Measurements from ENCODE around the gene MYEOV. TPM values are rescaled to one million over a fixed set of nuclear protein-coding genes. Genes with fewer than 3 reads are reported as not detected.

MYEOV gene
- total RNA-seq, 3 donors from 2014 or later (not counting 1 experiment from before 2014, with no cell fraction given), result 1.1 to 1.2 TPM; not detected in 1

DNA sequence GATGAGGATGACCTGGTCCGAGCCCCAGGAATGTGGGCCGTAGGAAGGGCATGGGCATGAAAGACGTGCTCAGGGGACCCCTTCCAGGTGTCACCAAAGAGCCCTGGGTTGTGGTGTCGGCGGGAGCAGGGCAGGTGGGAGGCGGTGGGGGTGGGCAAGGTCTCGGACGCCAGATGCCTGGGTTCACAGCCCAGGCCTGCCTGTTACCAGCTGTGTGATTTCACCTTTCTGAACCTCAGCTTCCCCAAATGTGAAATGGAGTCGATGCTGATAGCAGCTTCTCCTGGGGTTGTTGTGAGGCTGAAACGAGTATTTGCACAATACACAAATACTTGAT, 42.9 kb upstream of the MYEOV start:
- no peak overlapping the region for H3K27ac Mint-ChIP-seq
- no peak for DNase-seq

DNA sequence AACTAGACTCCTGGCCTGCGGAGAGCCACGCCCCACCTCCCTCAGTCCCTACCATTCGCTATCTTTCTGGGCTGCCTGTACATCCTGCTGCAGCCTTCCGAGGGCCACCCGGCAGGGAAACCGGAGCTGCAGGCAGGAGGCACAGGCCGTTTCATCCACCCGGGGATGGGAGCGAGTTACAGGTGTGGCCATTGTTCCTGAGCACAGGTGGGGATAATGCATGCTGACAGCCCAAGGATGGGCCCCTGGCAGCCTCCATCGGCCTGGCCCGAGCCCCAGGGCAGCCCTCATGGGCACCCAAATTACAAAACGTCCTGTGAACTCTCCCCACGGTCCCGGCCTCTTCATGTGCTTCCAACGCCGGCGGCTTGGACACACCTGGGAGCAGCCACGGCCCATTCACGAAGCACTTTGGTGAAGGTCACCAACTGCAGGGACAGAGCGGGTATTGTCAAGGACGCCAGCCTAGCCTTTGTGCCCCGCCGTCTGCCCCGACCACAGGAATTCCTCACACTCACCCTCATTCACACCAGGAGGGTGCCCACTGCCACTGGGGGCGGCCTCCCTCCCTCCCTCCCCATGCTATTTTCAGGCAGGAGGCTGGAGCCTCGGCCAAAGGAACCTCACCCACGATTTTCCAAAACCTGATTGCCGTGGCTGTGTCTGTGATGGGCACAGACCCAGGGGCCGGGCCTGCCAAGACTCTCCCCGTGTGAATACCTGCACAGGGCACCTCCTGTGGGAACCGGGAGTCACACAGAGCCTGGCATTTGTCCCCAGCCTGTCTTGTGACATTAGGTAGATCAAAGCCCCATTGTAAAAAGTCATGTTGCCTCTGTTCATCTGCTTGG, 42.1 kb upstream of the MYEOV start:
- WGBS (ENCODE audit: insufficient coverage), result 91% methylated on average over 31 of the region's 31 CpGs
- Histone ChIP-seq H3K36me3 (ENCODE audit: control insufficient read depth, insufficient read depth, low read length) (no peaks in the 10 kb centered on the region), H3K27me3 (ENCODE audit: control insufficient read depth, insufficient read depth, low read length) (no peaks in the 10 kb centered on the region), H3K9me3 (ENCODE audit: control insufficient read depth, insufficient read depth, low read length) (no peaks in the 10 kb centered on the region), H3K4me1 (ENCODE audit: control insufficient read depth, insufficient read depth, low read length) (no peaks in the 10 kb centered on the region), H3K4me3 (ENCODE audit: low read length) (no peak overlapping the region), H3K27ac (ENCODE audit: low read length) (no peak overlapping the region)
- no peaks in the 10 kb centered on the region for H3K36me3 Mint-ChIP-seq
- intact Hi-C loops (cut with micrococcal nuclease), result no loop called here
- H3K4me1 Mint-ChIP-seq, result no peaks in the 10 kb centered on the region
- DNase-seq, result no peak
- H3K27me3 Mint-ChIP-seq (ENCODE audit: low read depth in 2 of 2), result peaks cover 14 to 21% of the 10 kb centered on the region in 2 donors
- ATAC-seq, result no peak
- no peaks in the 10 kb centered on the region for H3K9me3 Mint-ChIP-seq
- TF ChIP-seq, protein P1, sequence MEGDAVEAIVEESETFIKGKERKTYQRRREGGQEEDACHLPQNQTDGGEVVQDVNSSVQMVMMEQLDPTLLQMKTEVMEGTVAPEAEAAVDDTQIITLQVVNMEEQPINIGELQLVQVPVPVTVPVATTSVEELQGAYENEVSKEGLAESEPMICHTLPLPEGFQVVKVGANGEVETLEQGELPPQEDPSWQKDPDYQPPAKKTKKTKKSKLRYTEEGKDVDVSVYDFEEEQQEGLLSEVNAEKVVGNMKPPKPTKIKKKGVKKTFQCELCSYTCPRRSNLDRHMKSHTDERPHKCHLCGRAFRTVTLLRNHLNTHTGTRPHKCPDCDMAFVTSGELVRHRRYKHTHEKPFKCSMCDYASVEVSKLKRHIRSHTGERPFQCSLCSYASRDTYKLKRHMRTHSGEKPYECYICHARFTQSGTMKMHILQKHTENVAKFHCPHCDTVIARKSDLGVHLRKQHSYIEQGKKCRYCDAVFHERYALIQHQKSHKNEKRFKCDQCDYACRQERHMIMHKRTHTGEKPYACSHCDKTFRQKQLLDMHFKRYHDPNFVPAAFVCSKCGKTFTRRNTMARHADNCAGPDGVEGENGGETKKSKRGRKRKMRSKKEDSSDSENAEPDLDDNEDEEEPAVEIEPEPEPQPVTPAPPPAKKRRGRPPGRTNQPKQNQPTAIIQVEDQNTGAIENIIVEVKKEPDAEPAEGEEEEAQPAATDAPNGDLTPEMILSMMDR (IDR thresholded peaks at IDR 0.05), result no peak
- H3K27ac Mint-ChIP-seq, result no peak overlapping the region
- no peak overlapping the region for H3K4me3 Mint-ChIP-seq

More for the DNA sequence above, 42.9 kb upstream of the MYEOV start:
- Histone ChIP-seq H3K9me3 (ENCODE audit: control insufficient read depth, insufficient read depth, low read length) (no peaks in the 10 kb centered on the region), H3K36me3 (ENCODE audit: control insufficient read depth, insufficient read depth, low read length) (no peaks in the 10 kb centered on the region), H3K27me3 (ENCODE audit: control insufficient read depth, insufficient read depth, low read length) (no peaks in the 10 kb centered on the region), H3K27ac (ENCODE audit: low read length) (no peak overlapping the region), H3K4me1 (ENCODE audit: control insufficient read depth, insufficient read depth, low read length) (no peaks in the 10 kb centered on the region), H3K4me3 (ENCODE audit: low read length) (no peak overlapping the region)
- H3K4me3 Mint-ChIP-seq, result no peak overlapping the region
- WGBS (ENCODE audit: insufficient coverage), result 86% methylated on average over 10 of the region's 10 CpGs
- TF ChIP-seq, protein P1 (IDR thresholded peaks at IDR 0.05), result no peak
- no peaks in the 10 kb centered on the region for H3K4me1 Mint-ChIP-seq
- no peak for ATAC-seq
- intact Hi-C loops (cut with micrococcal nuclease), result no loop called here
- H3K9me3 Mint-ChIP-seq, result no peaks in the 10 kb centered on the region
- H3K36me3 Mint-ChIP-seq, result no peaks in the 10 kb centered on the region
- H3K27me3 Mint-ChIP-seq (ENCODE audit: low read depth in 2 of 2), result peaks cover 14 to 21% of the 10 kb centered on the region in 2 donors

DNA sequence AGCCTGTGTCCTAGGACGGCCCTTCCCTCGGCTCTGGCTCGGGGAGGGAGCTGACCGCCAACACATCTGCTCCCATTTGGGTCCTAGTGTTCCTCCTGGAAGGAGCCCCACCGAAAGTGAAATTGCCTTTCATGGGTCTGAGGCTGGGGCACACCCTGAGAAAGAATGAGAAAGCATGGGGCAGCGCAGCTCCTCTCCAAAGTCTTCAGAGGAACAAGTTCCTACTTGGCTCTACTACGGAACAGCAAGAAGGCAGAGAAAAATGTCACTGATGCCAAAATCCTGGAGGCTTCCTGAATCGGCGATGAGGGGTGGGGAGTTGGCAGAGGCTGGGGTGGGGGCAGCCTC, 41.5 kb upstream of the MYEOV start:
- no peak overlapping the region for H3K27ac Mint-ChIP-seq
- no peak overlapping the region for H3K4me3 Mint-ChIP-seq
- TF ChIP-seq, protein P1 (IDR thresholded peaks at IDR 0.05), result no peak
- no peaks in the 10 kb centered on the region for H3K36me3 Mint-ChIP-seq
- H3K27me3 ChIP-seq (ENCODE audit: control insufficient read depth, insufficient read depth, low read length), result no peaks in the 10 kb centered on the region
- no peak for DNase-seq
- H3K27ac ChIP-seq (ENCODE audit: low read length), result no peak overlapping the region
- WGBS (ENCODE audit: insufficient coverage), result 93% methylated on average over 9 of the region's 9 CpGs
- no peak for ATAC-seq
- no peaks in the 10 kb centered on the region for H3K9me3 ChIP-seq (ENCODE audit: control insufficient read depth, insufficient read depth, low read length)
- H3K4me1 ChIP-seq (ENCODE audit: control insufficient read depth, insufficient read depth, low read length), result no peaks in the 10 kb centered on the region
- no peak overlapping the region for H3K4me3 ChIP-seq (ENCODE audit: low read length)
- no peaks in the 10 kb centered on the region for H3K4me1 Mint-ChIP-seq
- H3K36me3 ChIP-seq (ENCODE audit: control insufficient read depth, insufficient read depth, low read length), result no peaks in the 10 kb centered on the region
- intact Hi-C loops (cut with micrococcal nuclease), result no loop called here
- H3K9me3 Mint-ChIP-seq, result no peaks in the 10 kb centered on the region
- H3K27me3 Mint-ChIP-seq (ENCODE audit: low read depth in 2 of 2), result peaks cover 18 to 26% of the 10 kb centered on the region in 2 donors

DNA sequence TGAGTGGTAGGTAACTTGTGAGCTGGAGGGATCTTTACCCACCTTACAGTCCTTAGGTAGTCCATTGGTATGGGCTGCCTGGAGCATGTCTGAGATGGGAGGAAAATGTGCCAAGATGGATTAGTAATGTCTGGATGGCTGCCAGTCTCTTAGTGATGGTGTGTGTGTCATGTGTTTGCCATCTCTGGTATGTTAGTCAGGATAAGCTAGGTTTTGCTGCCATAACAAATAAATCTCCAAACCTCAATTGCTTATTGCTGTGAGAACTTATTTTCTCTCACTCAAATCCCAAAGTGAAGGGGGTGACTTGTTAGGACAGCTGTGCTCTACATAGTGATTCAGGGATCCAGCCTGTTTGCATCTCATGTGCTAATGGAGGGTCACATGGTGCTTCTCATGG, 40.9 kb upstream of the MYEOV start:
- no peaks in the 10 kb centered on the region for H3K27me3 ChIP-seq (ENCODE audit: control insufficient read depth, insufficient read depth, low read length)
- intact Hi-C loops (cut with micrococcal nuclease), result no loop called here
- Mint-ChIP-seq H3K27me3 (ENCODE audit: low read depth in 2 of 2) (peaks cover 18 to 26% of the 10 kb centered on the region in 2 donors), H3K9me3 (no peaks in the 10 kb centered on the region), H3K27ac (no peak overlapping the region), H3K36me3 (no peaks in the 10 kb centered on the region), H3K4me3 (no peak overlapping the region), H3K4me1 (no peaks in the 10 kb centered on the region)
- no peak overlapping the region for H3K27ac ChIP-seq (ENCODE audit: low read length)
- DNase-seq (no peak), ATAC-seq (no peak)
- no peaks in the 10 kb centered on the region for H3K4me1 ChIP-seq (ENCODE audit: control insufficient read depth, insufficient read depth, low read length)
- H3K9me3 ChIP-seq (ENCODE audit: control insufficient read depth, insufficient read depth, low read length), result no peaks in the 10 kb centered on the region
- H3K36me3 ChIP-seq (ENCODE audit: control insufficient read depth, insufficient read depth, low read length), result no peaks in the 10 kb centered on the region
- H3K4me3 ChIP-seq (ENCODE audit: low read length), result no peak overlapping the region
- TF ChIP-seq, protein P1 (IDR thresholded peaks at IDR 0.05), result no peak

Data from natural killer cell (primary cell).